OCI-LY7 (cell line): ENCODE measurements around the gene MID1. TPM values are rescaled to one million over a fixed set of nuclear protein-coding genes. Genes with fewer than 3 reads are reported as not detected.

Source experiments
- BruUV-seq: library from RNA; stranded (reverse); fragments of 400-500 nt; replicated peaks from 2 replicates; lab custom pipeline; 2021; lab: Mats Ljungman, UMichigan
- CTCF ChIA-PET: fragments of 300-600 bp; sonication (Branson Sonifier 250); formaldehyde crosslinking; loops from one replicate; lab custom pipeline; 2022; ENCODE audit warnings: antibody characterized with exemption; ENCODE audit not compliant: unreplicated experiment; lab: Charles Lee
- POLR2A ChIA-PET: fragments of 300-600 bp; sonication (Branson Sonifier 250); formaldehyde crosslinking; loops from one replicate; lab custom pipeline; 2022; ENCODE audit warnings: antibody characterized with exemption; lab: Charles Lee
- DNase-seq: peaks from one replicate; pipeline ENCODE4 v3.0.0-alpha.2; 2015; ENCODE audit warnings: low spot score
- H2AFZ ChIP-seq: fragments of 200-600 bp; sonication (generic), shearing (Covaris generic); 2 replicates; pipeline ENCODE4 v1.6.1; 2014; ENCODE audit warnings: mild to moderate bottlenecking, antibody characterized with exemption, low read length, moderate library complexity
- H3K27ac ChIP-seq: fragments of 200-600 bp; sonication (generic); 2 replicates; pipeline ENCODE4 v1.5.1; 2014; ENCODE audit warnings: mixed run types, low read depth, mild to moderate bottlenecking, moderate library complexity, low read length, inconsistent platforms; ENCODE audit not compliant: poor library complexity, severe bottlenecking
- H3K36me3 ChIP-seq: fragments of 200-600 bp; sonication (generic); 2 replicates; pipeline ENCODE4 v1.6.1; 2014; ENCODE audit warnings: mild to moderate bottlenecking, antibody characterized with exemption, low read length, moderate library complexity, mixed read lengths; ENCODE audit not compliant: insufficient read depth
- H3K4me1 ChIP-seq: fragments of 200-600 bp; sonication (generic); 2 replicates; pipeline ENCODE4 v1.5.1; 2014; ENCODE audit warnings: mild to moderate bottlenecking, low read length; ENCODE audit not compliant: insufficient read depth, poor library complexity, severe bottlenecking
- H3K4me2 ChIP-seq: fragments of 200-600 bp; sonication (generic); 2 replicates; pipeline ENCODE4 v1.6.1; 2014; ENCODE audit warnings: mild to moderate bottlenecking, low read length
- H3K4me3 ChIP-seq: fragments of 200-600 bp; sonication (generic); 2 replicates; pipeline ENCODE4 v1.5.1; 2014; ENCODE audit warnings: mild to moderate bottlenecking, low read depth, low read length; ENCODE audit not compliant: poor library complexity, severe bottlenecking
- H3K79me2 ChIP-seq: fragments of 200-600 bp; sonication (generic); 2 replicates; pipeline ENCODE4 v1.6.1; 2016; ENCODE audit warnings: low read depth, mild to moderate bottlenecking, low read length, moderate library complexity, mixed read lengths; ENCODE audit not compliant: insufficient read depth
- H3K9me2 ChIP-seq: fragments of 200-600 bp; sonication (generic); 2 replicates; pipeline ENCODE4 v1.6.1; 2016; ENCODE audit warnings: mild to moderate bottlenecking, low read length, mixed read lengths; ENCODE audit not compliant: insufficient read depth
- H3K9me3 ChIP-seq: fragments of 200-600 bp; sonication (generic); 2 replicates; pipeline ENCODE4 v1.6.1; 2014; ENCODE audit warnings: mild to moderate bottlenecking, mixed run types, low read length, mixed read lengths
- H4K20me1 ChIP-seq: fragments of 200-600 bp; sonication (generic); 2 replicates; pipeline ENCODE4 v1.6.1; 2014; ENCODE audit warnings: mild to moderate bottlenecking, antibody characterized with exemption, low read length, moderate library complexity, mixed read lengths; ENCODE audit not compliant: insufficient read depth
- CTCF ChIP-seq: fragments of 200-600 bp; sonication (generic); conservative IDR thresholded peaks from 2 replicates; pipeline ENCODE4 v1.5.1; 2014; ENCODE audit warnings: mild to moderate bottlenecking, antibody characterized with exemption, low read length, moderate library complexity, mixed read lengths
- EZH2phosphoT487 ChIP-seq: fragments of 200-600 bp; sonication (generic); IDR thresholded peaks from 2 replicates; pipeline ENCODE4 v1.6.1; 2018; ENCODE audit warnings: low read depth, borderline replicate concordance, mild to moderate bottlenecking, mixed run types, antibody characterized with exemption, low read length, moderate library complexity, mixed read lengths
- intact Hi-C: fragments of 100-400 bp; cut with micrococcal nuclease; formaldehyde crosslinking; loops from one replicate; pipeline ENCODE4 v1.10.0; 2022; ENCODE audit not compliant: unreplicated experiment
- total RNA-seq, 2 experiments: library from RNA; depleted of rRNA in 1 of 2; stranded (reverse); fragments of >200 nt in 1 of 2; shearing (Covaris generic) in 1 of 2; gene quantifications; 2 replicates each; pipeline ENCODE4 v1.2.3, GENCODE V29; 2014 to 2022

MID1 gene
- total RNA-seq, 2 experiments from 2014 or later: 0.76 to 1.0 TPM

- no peak overlapping the region for H3K4me3 ChIP-seq
- POLR2A ChIA-PET: no interaction called here
- no TSS peak for BruUV-seq
Observed at GRCh38 chrX:10570601-10571000, 49.8 kb downstream of the MID1 start.

GRCh38 chrX:10569946-10570345, 50.4 kb downstream of the MID1 start:
- no peak for TF ChIP-seq EZH2phosphoT487
- no peak for TF ChIP-seq CTCF
- intact Hi-C loops: no loop called here
- Histone ChIP-seq H3K79me2 (no peaks in the 10 kb centered on the region), H2AFZ (no peak overlapping the region), H3K4me2 (no peak overlapping the region), H4K20me1 (no peaks in the 10 kb centered on the region), H3K27ac (no peak overlapping the region), H3K9me2 (no peaks in the 10 kb centered on the region), H3K9me3 (no peaks in the 10 kb centered on the region), H3K4me1 (no peaks in the 10 kb centered on the region), H3K36me3 (no peaks in the 10 kb centered on the region), H3K4me3 (no peak overlapping the region)
- CTCF ChIA-PET: no interaction called here
- POLR2A ChIA-PET: no interaction called here
- BruUV-seq: no TSS peak
- DNase-seq: no peak

More at GRCh38 chrX:10570601-10571000, 49.8 kb downstream of the MID1 start:
- Histone ChIP-seq H2AFZ (no peak overlapping the region), H3K36me3 (no peaks in the 10 kb centered on the region), H3K9me3 (no peaks in the 10 kb centered on the region), H3K4me2 (no peak overlapping the region), H3K4me1 (no peaks in the 10 kb centered on the region), H3K27ac (no peak overlapping the region), H3K79me2 (no peaks in the 10 kb centered on the region), H4K20me1 (no peaks in the 10 kb centered on the region), H3K9me2 (no peaks in the 10 kb centered on the region)
- DNase-seq: no peak
- CTCF ChIA-PET: no interaction called here
- TF ChIP-seq CTCF (no peak), EZH2phosphoT487 (no peak)
- intact Hi-C loops: no loop called here

- no TSS peak for BruUV-seq
- DNase-seq: no peak
- CTCF ChIA-PET: no interaction called here
- TF ChIP-seq CTCF: no peak
- no peak for TF ChIP-seq EZH2phosphoT487
- Histone ChIP-seq H4K20me1 (no peaks in the 10 kb centered on the region), H3K36me3 (no peaks in the 10 kb centered on the region), H3K79me2 (no peaks in the 10 kb centered on the region), H3K4me2 (no peak overlapping the region), H3K4me3 (no peak overlapping the region), H3K27ac (no peak overlapping the region), H3K4me1 (no peaks in the 10 kb centered on the region), H3K9me3 (no peaks in the 10 kb centered on the region), H3K9me2 (no peaks in the 10 kb centered on the region), H2AFZ (no peak overlapping the region)
- intact Hi-C loops: no loop called here
- POLR2A ChIA-PET: no interaction called here
Observed at GRCh38 chrX:10568428-10568827, 52.0 kb downstream of the MID1 start.
